HG02981 (cell line): ENCODE data around the gene SHROOM3.

ENCODE experiments used
- ATAC-seq: cut with Tn5 transposase; IDR thresholded peaks from one replicate; pipeline ENCODE4 v1.9.1; 2021; ENCODE audit warnings: mild to moderate bottlenecking, moderate library complexity; ENCODE audit not compliant: unreplicated experiment

SHROOM3 gene

GRCh38 chr4:76616526-76616925, 181.5 kb downstream of the SHROOM3 start:
- ATAC-seq: no peak

GRCh38 chr4:76620723-76621468, 185.9 kb downstream of the SHROOM3 start:
- no peak for ATAC-seq

- no peak for ATAC-seq
These were observed 187.1 kb downstream of the SHROOM3 start for GRCh38 chr4:76622126-76622525.

GRCh38 chr4:76622717-76623116, 187.7 kb downstream of the SHROOM3 start:
- ATAC-seq: no peak

GRCh38 chr4:76623217-76624045, 188.4 kb downstream of the SHROOM3 start:
- ATAC-seq: no peak

- ATAC-seq: no peak
These were observed 189.2 kb downstream of the SHROOM3 start for GRCh38 chr4:76624241-76624681.

- ATAC-seq: no peak
These were observed 190.1 kb downstream of the SHROOM3 start for GRCh38 chr4:76624931-76625715.

- ATAC-seq: no peak
These were observed 191.8 kb downstream of the SHROOM3 start for GRCh38 chr4:76626686-76627465.

GRCh38 chr4:76628251-76628650, 193.2 kb downstream of the SHROOM3 start:
- ATAC-seq: no peak

- ATAC-seq: no peak
These were observed 195.7 kb downstream of the SHROOM3 start for GRCh38 chr4:76630741-76631140.

GRCh38 chr4:76634220-76634619, 199.2 kb downstream of the SHROOM3 start:
- no peak for ATAC-seq

GRCh38 chr4:76637712-76638361, 202.8 kb downstream of the SHROOM3 start:
- ATAC-seq: no peak

GRCh38 chr4:76639288-76639687, 204.3 kb downstream of the SHROOM3 start:
- ATAC-seq: no peak

GRCh38 chr4:76640353-76640910, 205.4 kb downstream of the SHROOM3 start:
- no peak for ATAC-seq

- no peak for ATAC-seq
These were observed 206.3 kb downstream of the SHROOM3 start for GRCh38 chr4:76641351-76641750.

GRCh38 chr4:76641758-76642157, 206.7 kb downstream of the SHROOM3 start:
- ATAC-seq: no peak

GRCh38 chr4:76644831-76645485, 209.9 kb downstream of the SHROOM3 start:
- no peak for ATAC-seq

- ATAC-seq: no peak
These were observed 214.1 kb downstream of the SHROOM3 start for GRCh38 chr4:76649086-76649485.

- ATAC-seq: no peak
These were observed 216.6 kb downstream of the SHROOM3 start for GRCh38 chr4:76651616-76652015.
